ENCODE results near the gene PPP6R3. TPM values are rescaled to one million over a fixed set of nuclear protein-coding genes. Genes with fewer than 3 reads are reported as not detected.
"Not testable (repeated sequence)": the region's sequence is repeated elsewhere in the genome, so short reads cannot be mapped to it uniquely, and the experiment has no call there.

Gene PPP6R3
- total RNA-seq, 1 experiment from 2014 or later = 163 TPM

DNA sequence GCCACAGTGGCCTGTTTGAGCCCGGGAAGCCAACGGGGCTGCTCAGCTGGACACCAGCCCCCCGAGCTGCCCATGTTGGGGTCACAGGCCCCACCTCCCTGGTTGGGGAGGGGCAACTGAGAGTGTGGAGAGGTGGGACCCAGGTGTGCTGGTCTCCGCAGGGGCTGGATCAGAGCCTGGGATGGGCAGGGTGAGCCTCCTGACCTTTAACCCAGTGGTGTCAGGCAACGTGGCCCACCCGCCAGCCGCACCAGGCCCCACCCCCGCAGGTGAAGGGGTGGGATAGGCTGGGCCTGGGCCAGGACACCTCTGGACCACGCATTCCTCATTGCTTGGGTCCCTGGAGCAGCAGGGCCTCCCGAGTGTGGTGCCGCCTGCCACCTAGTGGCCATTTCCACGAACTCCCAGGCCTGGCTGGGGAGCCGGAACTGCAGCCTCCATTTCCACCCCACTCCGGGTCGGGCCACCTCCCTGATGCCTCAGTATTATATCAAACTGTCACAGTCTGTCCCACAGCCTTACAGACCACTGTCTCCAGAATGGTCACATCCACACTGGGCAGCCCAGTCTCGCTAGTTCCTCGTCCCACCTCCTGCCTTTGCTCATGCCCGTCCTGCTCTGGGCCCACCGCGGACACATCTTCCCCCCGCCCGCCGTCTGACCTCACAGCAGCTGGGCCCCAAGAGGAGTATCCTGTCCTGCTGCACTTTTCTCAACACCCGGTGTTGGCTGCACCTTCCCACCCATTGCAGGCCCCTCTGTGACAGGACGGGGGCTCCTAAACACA lies 13.3 kb upstream of the PPP6R3 start:
- TF ChIP-seq REST (IDR thresholded peaks at IDR 0.05; ENCODE audit: insufficient read depth in 1 of 2, low read depth in 2 of 2, low read length in 1 of 2) = no peak
- TF ChIP-seq, protein P1, sequence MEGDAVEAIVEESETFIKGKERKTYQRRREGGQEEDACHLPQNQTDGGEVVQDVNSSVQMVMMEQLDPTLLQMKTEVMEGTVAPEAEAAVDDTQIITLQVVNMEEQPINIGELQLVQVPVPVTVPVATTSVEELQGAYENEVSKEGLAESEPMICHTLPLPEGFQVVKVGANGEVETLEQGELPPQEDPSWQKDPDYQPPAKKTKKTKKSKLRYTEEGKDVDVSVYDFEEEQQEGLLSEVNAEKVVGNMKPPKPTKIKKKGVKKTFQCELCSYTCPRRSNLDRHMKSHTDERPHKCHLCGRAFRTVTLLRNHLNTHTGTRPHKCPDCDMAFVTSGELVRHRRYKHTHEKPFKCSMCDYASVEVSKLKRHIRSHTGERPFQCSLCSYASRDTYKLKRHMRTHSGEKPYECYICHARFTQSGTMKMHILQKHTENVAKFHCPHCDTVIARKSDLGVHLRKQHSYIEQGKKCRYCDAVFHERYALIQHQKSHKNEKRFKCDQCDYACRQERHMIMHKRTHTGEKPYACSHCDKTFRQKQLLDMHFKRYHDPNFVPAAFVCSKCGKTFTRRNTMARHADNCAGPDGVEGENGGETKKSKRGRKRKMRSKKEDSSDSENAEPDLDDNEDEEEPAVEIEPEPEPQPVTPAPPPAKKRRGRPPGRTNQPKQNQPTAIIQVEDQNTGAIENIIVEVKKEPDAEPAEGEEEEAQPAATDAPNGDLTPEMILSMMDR (IDR thresholded peaks at IDR 0.05) = peak; percentile 98
- Histone ChIP-seq H3K27me3 (ENCODE audit: control insufficient read depth, insufficient read depth, low read length) (no peaks in the 10 kb centered on the region), H3K4me3 (ENCODE audit: low read depth in 2 of 2, low read length in 2 of 2) (no peak overlapping the region), H3K27ac (ENCODE audit: low read length) (no peak overlapping the region), H3K9me3 (ENCODE audit: control insufficient read depth, insufficient read depth, low read depth, low read length) (no peaks in the 10 kb centered on the region), H3K4me1 (ENCODE audit: control insufficient read depth, insufficient read depth, low read length) (peaks cover 4% of the 10 kb centered on the region; the same call in 1 of the 2 replicates), H3K36me3 (ENCODE audit: control insufficient read depth, insufficient read depth, low read length) (peaks cover 6% of the 10 kb centered on the region; the same call in 1 of the 2 replicates)
- DNase-seq (ENCODE audit: low read depth, low spot score) (peak; percentile 20), ATAC-seq (peak; percentile 95)
- ChIA-PET POLR2A (interaction anchor here (0.5 kb wide), 1 partner anchor 114 kb away, joined by 3 read pairs; no protein-coding TSS in a partner anchor), CTCF (no interaction called here)
- BruUV-seq (replicated peaks) = no TSS peak
- in situ Hi-C loops (cut with HindIII; ENCODE audit: low pct_unique_long_range_greater_than_20kb, low sequenced_read_pairs) = no loop called here
- intact Hi-C loops (cut with micrococcal nuclease; ENCODE audit: unreplicated experiment) = loop anchor here (10.0 kb wide), 1 partner anchor 192 kb away; no protein-coding TSS in a partner anchor

GRCh38 chr11:68447914-68448313 lies 12.6 kb upstream of the PPP6R3 start:
- in situ Hi-C loops (cut with HindIII; ENCODE audit: low pct_unique_long_range_greater_than_20kb, low sequenced_read_pairs); POLR2A ChIA-PET; H3K27me3 ChIP-seq (ENCODE audit: control insufficient read depth, insufficient read depth, low read length); H3K27ac ChIP-seq (ENCODE audit: low read length); H3K36me3 ChIP-seq (ENCODE audit: control insufficient read depth, insufficient read depth, low read length); DNase-seq (ENCODE audit: low read depth, low spot score); H3K9me3 ChIP-seq (ENCODE audit: control insufficient read depth, insufficient read depth, low read depth, low read length); ATAC-seq; H3K4me1 ChIP-seq (ENCODE audit: control insufficient read depth, insufficient read depth, low read length); CTCF ChIA-PET; H3K4me3 ChIP-seq (ENCODE audit: low read depth in 2 of 2, low read length in 2 of 2): not testable (repeated sequence)
- intact Hi-C loops (cut with micrococcal nuclease; ENCODE audit: unreplicated experiment) = loop anchor here (10.0 kb wide), 1 partner anchor 193 kb away; no protein-coding TSS in a partner anchor
- BruUV-seq (replicated peaks) = TSS peak; percentile 68

- no peaks in the 10 kb centered on the region for H3K27me3 ChIP-seq (ENCODE audit: control insufficient read depth, insufficient read depth, low read length)
- TF ChIP-seq SIN3A (IDR thresholded peaks at IDR 0.05; ENCODE audit: borderline replicate concordance, insufficient read depth, low read depth, low read length) = no peak
- TF ChIP-seq REST (IDR thresholded peaks at IDR 0.05; ENCODE audit: insufficient read depth in 1 of 2, low read depth in 2 of 2, low read length in 1 of 2) = no peak
- TF ChIP-seq POLR2AphosphoS5 (IDR thresholded peaks at IDR 0.05; ENCODE audit: low read depth, low read length) = no peak
- TF ChIP-seq TCF7L2 (IDR thresholded peaks at IDR 0.05; ENCODE audit: low read depth, low read length) = no peak
- TF ChIP-seq, protein P1 (IDR thresholded peaks at IDR 0.05) = no peak
- H3K4me1 ChIP-seq (ENCODE audit: control insufficient read depth, insufficient read depth, low read length) = peaks cover 4% of the 10 kb centered on the region; the same call in 1 of the 2 replicates
- DNase-seq (ENCODE audit: low read depth, low spot score) = no peak
- intact Hi-C loops (cut with micrococcal nuclease; ENCODE audit: unreplicated experiment) = loop anchor here (10.0 kb wide), 1 partner anchor 194 kb away; no protein-coding TSS in a partner anchor
- no peaks in the 10 kb centered on the region for H3K9me3 ChIP-seq (ENCODE audit: control insufficient read depth, insufficient read depth, low read depth, low read length)
- no peak for ATAC-seq
- POLR2A ChIA-PET = no interaction called here
- H3K36me3 ChIP-seq (ENCODE audit: control insufficient read depth, insufficient read depth, low read length) = peaks cover 6% of the 10 kb centered on the region; the same call in 1 of the 2 replicates
- BruUV-seq (replicated peaks) = no TSS peak
- H3K4me3 ChIP-seq (ENCODE audit: low read depth in 2 of 2, low read length in 2 of 2) = no peak overlapping the region
- no peak overlapping the region for H3K27ac ChIP-seq (ENCODE audit: low read length)
- in situ Hi-C loops (cut with HindIII; ENCODE audit: low pct_unique_long_range_greater_than_20kb, low sequenced_read_pairs) = no loop called here
- CTCF ChIA-PET = interaction anchor here (0.6 to 0.7 kb wide), 2 partner anchors 23 to 75 kb away, joined by 6 to 12 read pairs; no protein-coding TSS in a partner anchor
Observed at GRCh38 chr11:68448604-68449011, 11.9 kb upstream of the PPP6R3 start.

All from Panc1 (cell line).